Measurements from ENCODE around the gene ADAMTS16. TPM values are rescaled to one million over a fixed set of nuclear protein-coding genes. Genes with fewer than 3 reads are reported as not detected.

ADAMTS16 gene
- total RNA-seq, 4 donors from 2014 or later: under 0.01 to 19.2 (median 0.34) TPM; not detected in 1

DNA sequence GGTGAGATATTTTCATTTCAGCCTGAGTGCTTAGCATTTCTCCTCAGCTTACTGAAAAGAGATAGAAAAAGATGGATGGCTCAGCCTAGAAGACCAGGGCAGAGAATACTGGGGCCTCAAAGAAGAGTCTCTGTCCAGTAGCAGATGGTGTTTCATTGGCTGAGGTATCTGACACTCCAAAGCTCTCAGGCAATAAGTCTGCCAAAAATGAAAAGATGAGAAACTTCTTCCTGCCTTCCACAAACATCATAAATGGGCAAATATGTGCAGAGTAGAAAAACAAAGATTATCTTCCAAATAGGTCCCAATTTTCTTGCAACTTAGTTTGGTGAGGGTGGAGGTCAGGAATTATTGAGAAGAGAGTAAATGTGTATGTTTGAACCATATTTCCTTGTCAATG is 195.0 kb downstream of the ADAMTS16 start:
- DNase-seq: no peak
- Histone ChIP-seq H3K4me3 (no peak overlapping the region), H3K9me3 (no peaks in the 10 kb centered on the region), H3K27me3 (no peaks in the 10 kb centered on the region), H3K27ac (peak overlapping the region; percentile 26 to 30), H3K36me3 (no peaks in the 10 kb centered on the region), H3K4me1 (no peaks in the 10 kb centered on the region)
- TF ChIP-seq POLR2A (IDR thresholded peaks at IDR 0.05): no peak
- no peak for TF ChIP-seq CTCF (IDR thresholded peaks at IDR 0.05)
- intact Hi-C loops (cut with DNase I; ENCODE audit: low total_unique reads): no loop called here

DNA sequence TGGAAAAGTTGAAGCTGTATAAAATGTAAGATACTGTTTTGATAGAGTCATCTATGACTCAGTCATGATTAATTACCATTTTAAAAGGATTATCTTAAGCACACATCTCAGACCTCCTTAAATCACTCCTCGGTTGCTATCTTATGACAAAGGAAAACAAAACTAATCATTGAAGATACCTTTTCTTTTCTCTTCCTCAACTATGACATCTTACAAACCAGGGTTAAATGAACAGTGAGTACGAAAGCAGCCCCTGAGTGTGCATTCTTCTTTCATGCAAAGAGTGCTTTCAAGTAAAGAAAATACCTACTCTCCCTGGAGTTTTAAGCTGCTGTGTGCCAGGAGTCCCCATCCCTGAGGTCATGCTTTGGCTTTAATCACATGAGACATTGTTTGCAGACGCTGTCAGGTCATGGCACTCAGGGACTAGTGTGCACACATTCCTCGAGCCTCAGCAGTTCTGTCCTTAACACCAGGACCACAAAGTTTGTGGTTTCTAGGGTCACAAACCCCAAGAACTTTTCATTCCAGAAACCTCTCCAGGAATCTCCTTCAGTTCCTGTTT is 195.7 kb downstream of the ADAMTS16 start:
- Histone ChIP-seq H3K4me1 (peaks cover 0 to 3% of the 10 kb centered on the region in 2 donors), H3K4me3 (no peak overlapping the region), H3K9me3 (no peaks in the 10 kb centered on the region), H3K36me3 (no peaks in the 10 kb centered on the region), H3K27me3 (no peaks in the 10 kb centered on the region), H3K27ac (peak overlapping the region; percentile 1 to 26)
- DNase-seq: no peak
- no peak for TF ChIP-seq POLR2A (IDR thresholded peaks at IDR 0.05)
- no peak for TF ChIP-seq CTCF (IDR thresholded peaks at IDR 0.05)
- intact Hi-C loops (cut with DNase I; ENCODE audit: low total_unique reads): no loop called here

- peak overlapping the region; percentile 36 to 84 for H3K27ac ChIP-seq
- DNase-seq: no peak
- no peaks in the 10 kb centered on the region for H3K27me3 ChIP-seq
- intact Hi-C loops (cut with DNase I; ENCODE audit: low total_unique reads): no loop called here
- H3K4me1 ChIP-seq: peaks cover 0 to 8% of the 10 kb centered on the region in 2 donors
- H3K4me3 ChIP-seq: no peak overlapping the region
- no peaks in the 10 kb centered on the region for H3K36me3 ChIP-seq
- H3K9me3 ChIP-seq: no peaks in the 10 kb centered on the region
- TF ChIP-seq POLR2A (IDR thresholded peaks at IDR 0.05): no peak
- TF ChIP-seq CTCF (IDR thresholded peaks at IDR 0.05): no peak
These were observed 199.1 kb downstream of the ADAMTS16 start for GRCh38 chr5:5339257-5339656.

- intact Hi-C loops (cut with DNase I; ENCODE audit: low total_unique reads): no loop called here
- peak; percentile 39 to 75 (median 56) for TF ChIP-seq CTCF (IDR thresholded peaks at IDR 0.05)
- no peak for TF ChIP-seq POLR2A (IDR thresholded peaks at IDR 0.05)
- H3K4me3 ChIP-seq: no peak overlapping the region
- DNase-seq: peak; percentile 87 to 90
- peak overlapping the region; percentile 78 to 84 for H3K27ac ChIP-seq
- H3K36me3 ChIP-seq: no peaks in the 10 kb centered on the region
- H3K4me1 ChIP-seq: peaks cover 0 to 8% of the 10 kb centered on the region in 2 donors
- no peaks in the 10 kb centered on the region for H3K9me3 ChIP-seq
- H3K27me3 ChIP-seq: no peaks in the 10 kb centered on the region
These were observed 200.1 kb downstream of the ADAMTS16 start for GRCh38 chr5:5340206-5340729.

DNA sequence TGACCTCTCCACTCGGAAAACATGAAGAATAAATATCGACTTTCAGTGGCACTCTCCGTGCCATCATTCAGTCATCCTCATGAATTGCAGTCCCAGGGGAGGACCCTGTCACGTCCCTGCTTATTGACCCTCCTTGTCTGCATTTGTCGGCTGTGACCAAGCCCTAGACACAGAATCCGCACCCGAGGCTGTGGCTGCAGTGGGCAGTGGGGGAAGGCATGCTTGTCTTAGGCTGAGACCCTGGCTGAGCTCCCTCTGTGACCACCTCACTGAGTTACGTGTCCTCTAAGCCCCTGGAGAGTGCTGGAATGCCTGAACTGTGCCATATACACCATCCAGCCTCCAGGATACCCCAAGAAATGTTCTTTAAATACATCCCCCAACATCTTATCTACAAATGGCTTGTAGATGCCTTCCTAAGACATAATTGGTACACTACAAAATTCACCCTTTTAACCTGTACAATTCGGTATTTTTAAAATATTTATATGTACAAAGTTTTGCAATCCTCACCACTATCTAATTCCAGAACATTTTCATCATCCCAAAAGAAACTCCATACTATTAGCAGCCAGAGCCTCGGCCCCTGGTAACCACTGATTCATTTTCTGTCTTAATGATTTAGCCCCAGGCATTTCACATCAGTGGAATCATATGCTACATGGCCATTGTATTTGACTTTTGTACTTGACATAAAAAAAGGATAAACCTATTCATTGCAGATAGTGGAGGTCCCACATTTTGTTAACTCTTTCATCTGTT is 201.6 kb downstream of the ADAMTS16 start:
- peak overlapping the region; percentile 78 to 84 for H3K27ac ChIP-seq
- intact Hi-C loops (cut with DNase I; ENCODE audit: low total_unique reads): no loop called here
- H3K9me3 ChIP-seq: no peaks in the 10 kb centered on the region
- no peaks in the 10 kb centered on the region for H3K27me3 ChIP-seq
- no peaks in the 10 kb centered on the region for H3K36me3 ChIP-seq
- TF ChIP-seq CTCF (IDR thresholded peaks at IDR 0.05) (no peak), POLR2A (IDR thresholded peaks at IDR 0.05) (no peak)
- H3K4me1 ChIP-seq: peaks cover 0 to 8% of the 10 kb centered on the region in 2 donors
- no peak for DNase-seq
- no peak overlapping the region for H3K4me3 ChIP-seq
